ENCODE data around the gene C1QTNF6. TPM values are rescaled to one million over a fixed set of nuclear protein-coding genes. Genes with fewer than 3 reads are reported as not detected.
A peak's percentile ranks its signal among the peaks of the same experiment; 100 is the strongest.

C1QTNF6 gene
- total RNA-seq, 1 donor from 2014 or later = 7.8 TPM

DNA sequence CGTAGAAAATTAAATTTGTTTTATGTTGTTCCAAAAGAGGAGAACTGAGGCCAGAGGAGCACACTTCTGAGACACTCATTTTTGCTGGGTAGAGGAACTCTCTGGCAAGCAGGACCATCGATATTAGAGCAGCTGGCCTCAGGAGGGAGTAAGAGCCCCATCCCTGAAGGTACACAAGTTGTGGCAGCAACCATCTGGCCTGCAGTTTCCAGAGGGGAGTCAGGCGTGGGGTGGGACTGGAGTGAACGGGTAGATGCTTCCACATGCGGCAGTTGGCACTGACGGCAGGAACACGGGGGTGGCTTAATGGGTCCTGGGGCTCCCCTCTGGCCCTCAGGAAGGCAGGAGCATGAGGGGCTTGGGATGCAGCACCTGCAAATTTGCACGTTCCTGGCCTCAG lies 37.4 kb upstream of the C1QTNF6 start:
- ATAC-seq = no peak
- no peak for DNase-seq (ENCODE audit: low spot score)
- intact Hi-C loops (cut with DNase I) = no loop called here

DNA sequence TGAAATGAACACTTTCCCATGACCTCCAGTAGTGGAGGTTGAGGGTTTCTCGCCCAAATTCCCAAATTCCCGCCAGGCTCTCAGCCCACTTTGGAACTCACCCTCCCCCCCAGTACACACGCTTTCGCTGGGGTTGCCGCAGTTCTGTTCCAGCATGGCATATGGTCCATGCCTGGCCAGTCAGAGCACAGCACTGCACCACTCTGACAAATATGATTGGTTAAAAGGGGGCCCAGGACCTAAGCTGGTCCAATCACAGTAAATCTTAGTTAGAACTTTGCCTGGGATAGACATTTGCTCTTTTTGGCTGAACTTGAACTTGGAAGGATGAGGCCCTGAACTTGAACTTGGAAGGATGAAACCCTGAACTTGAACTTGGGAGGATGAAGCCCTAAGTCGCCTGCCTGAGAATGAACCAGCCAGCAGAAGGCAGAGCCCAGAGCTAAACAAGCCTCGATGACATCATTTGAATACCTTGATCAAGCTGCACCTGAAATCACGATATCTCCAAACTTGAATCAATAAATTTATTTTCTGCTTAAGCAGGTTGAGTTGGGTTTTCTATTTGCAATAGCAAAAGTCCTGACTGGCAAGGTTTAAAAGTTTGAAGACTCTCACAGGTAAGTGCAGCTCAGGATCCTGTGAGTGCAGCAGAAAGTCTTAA lies 36.8 kb upstream of the C1QTNF6 start:
- ATAC-seq (no peak), DNase-seq (ENCODE audit: low spot score) (no peak)
- intact Hi-C loops (cut with DNase I) = no loop called here

DNA sequence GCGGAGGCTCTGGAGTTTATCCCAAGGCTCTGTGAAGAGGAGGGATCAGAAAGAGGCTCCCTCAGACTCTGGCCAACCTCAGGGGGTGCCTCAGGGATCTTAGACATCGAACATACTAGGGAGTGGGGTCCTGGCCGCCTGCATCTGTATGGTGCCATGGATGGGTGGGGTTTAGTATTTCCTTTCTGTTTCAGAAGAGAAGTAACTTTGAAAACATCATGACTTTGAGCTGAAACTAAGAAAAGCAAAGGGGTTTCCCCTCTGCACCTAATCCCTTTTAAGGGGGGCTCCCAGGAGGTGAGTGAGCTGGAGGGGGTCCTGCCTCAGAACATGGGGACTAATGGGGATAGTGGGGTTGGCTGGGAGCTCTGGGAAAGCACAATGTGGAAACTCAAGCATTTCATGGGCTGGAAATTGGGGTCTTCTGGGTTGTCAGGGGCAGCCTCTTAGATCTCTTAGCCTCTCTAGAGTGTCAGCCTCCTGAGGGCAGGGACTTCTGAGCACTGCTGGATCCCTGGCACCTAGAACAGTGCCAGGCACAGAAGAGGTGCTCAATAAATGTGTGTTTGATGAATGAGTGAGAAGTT lies 36.0 kb upstream of the C1QTNF6 start:
- intact Hi-C loops (cut with DNase I) = no loop called here
- ATAC-seq (no peak), DNase-seq (ENCODE audit: low spot score) (no peak)

GRCh38 chr22:37222440-37222971 lies 34.5 kb upstream of the C1QTNF6 start:
- DNase-seq (ENCODE audit: low spot score) = no peak
- ATAC-seq = no peak
- intact Hi-C loops (cut with DNase I) = no loop called here

DNA sequence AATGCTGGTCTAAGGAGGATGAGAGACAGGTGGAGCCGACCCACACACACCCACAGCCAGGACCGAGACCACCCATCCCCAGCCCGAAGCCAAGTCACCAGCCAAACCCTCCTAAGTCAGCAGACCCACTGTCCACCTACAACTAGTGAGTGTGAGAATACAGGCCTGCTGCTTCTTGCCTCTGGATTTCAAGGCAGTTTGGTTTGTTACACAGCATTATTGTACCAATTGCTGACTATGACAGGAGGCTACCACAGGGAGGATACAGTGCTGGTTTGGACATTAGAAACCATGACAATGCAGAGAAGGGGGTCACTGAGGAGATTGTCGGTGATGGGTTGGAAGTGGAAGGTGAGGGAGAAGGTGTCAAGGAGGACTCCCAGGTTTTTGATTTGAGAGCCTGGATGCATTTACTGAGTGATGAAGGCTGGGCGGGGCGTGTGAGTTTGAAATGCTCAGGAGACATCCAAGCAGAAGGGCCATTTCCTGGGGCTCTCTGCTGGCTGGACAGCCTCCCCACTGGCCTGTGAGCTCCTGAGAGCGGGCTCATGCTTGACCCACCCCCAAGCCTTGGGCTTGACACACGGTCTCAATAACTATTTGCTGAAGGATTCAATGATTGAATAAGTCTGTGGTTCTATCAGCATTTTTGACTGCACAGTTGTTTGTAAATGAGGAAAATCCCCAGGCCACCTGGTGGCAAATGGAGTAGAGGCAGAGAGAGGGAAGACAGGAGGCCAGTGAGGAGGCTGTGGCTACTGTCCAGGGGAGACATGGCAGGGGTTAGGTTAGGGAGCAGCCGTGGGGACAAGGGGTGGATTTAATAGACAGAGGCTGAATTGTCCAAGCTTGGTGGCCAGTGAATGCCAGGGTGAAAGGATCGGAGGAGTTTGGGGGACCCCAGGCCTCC lies 33.6 kb upstream of the C1QTNF6 start:
- DNase-seq (ENCODE audit: low spot score) = no peak
- no peak for ATAC-seq
- intact Hi-C loops (cut with DNase I) = no loop called here

- intact Hi-C loops (cut with DNase I) = no loop called here
- no peak for ATAC-seq
- no peak for DNase-seq (ENCODE audit: low spot score)
Measured at GRCh38 chr22:37220543-37220981, 32.5 kb upstream of the C1QTNF6 start.

DNA sequence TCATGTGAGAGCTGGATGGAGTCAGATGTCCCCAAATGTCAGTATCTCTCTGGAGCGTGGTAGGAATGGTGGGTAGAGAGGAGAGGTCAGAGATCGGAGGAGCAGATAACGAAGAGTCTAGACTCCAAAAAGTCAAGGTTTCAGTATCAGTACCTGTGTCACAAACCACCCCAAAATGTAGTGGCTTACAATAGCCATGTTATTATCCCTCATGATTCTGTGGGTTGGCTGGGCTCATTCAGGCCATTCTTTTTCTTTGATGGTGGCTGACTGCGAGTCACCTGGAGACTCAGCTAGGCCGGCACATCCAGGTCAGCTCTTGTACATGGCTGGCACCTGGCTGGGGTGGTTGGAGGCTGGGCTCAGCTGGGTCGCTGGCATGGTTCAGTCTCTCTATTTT lies 31.5 kb upstream of the C1QTNF6 start:
- intact Hi-C loops (cut with DNase I) = no loop called here

DNA sequence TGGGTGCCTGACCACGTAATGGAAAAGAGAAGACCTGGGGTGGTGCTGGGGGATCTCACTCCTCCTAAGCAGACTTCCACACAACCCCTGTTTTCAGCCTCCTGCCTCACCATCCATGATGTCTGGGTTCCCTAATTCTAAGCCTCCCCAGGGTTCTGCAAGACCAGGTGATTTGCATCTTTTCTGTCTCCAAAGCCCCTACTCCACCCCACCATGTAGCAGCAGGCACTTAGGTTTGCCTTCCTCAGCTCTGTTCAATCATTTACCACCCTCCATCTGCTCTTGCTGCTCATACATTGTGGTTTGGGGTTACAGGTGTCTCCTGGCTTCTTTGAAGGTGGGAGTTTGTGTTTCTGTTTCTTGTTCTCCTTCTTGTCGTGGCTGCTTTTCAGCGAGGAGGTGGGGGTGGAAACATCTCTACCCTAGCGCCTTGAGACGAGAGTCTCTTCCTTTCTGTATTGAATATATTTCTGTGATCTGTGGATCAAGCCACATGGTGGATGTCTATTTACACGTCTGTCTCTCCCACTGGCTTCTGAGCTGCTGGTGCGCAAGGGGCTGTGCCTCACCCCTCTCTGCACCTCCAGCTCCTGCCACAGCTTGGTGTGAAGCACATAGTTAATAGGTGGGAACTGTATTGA lies 30.8 kb upstream of the C1QTNF6 start:
- DNase-seq (ENCODE audit: low spot score) = no peak
- no peak for ATAC-seq
- intact Hi-C loops (cut with DNase I) = no loop called here

More for the DNA sequence above, 31.5 kb upstream of the C1QTNF6 start:
- ATAC-seq = no peak
- no peak for DNase-seq (ENCODE audit: low spot score)

- intact Hi-C loops (cut with DNase I) = no loop called here
Measured at GRCh38 chr22:37218399-37218770, 30.3 kb upstream of the C1QTNF6 start.

GRCh38 chr22:37215890-37216289 lies 27.8 kb upstream of the C1QTNF6 start:
- DNase-seq (ENCODE audit: low spot score) (no peak), ATAC-seq (no peak)
- intact Hi-C loops (cut with DNase I) = no loop called here

More at GRCh38 chr22:37218399-37218770, 30.3 kb upstream of the C1QTNF6 start:
- DNase-seq (ENCODE audit: low spot score) = no peak
- ATAC-seq = no peak

DNA sequence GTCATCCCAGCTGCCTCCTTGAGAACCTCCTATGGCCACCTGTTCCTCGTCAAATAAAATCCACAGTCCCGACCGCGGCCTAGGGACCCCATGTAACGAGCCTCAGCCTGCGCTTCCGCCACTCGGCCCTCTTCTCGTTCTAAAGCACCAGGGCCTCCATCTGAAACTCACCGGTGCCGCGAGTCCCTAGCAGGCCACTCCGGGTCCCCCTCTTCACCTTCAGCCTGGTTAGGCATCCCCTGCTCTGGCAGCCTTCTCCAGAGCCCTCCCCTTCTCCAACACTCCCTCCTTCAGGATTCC lies 26.6 kb upstream of the C1QTNF6 start:
- DNase-seq (ENCODE audit: low spot score) (no peak), ATAC-seq (no peak)
- intact Hi-C loops (cut with DNase I) = no loop called here

DNA sequence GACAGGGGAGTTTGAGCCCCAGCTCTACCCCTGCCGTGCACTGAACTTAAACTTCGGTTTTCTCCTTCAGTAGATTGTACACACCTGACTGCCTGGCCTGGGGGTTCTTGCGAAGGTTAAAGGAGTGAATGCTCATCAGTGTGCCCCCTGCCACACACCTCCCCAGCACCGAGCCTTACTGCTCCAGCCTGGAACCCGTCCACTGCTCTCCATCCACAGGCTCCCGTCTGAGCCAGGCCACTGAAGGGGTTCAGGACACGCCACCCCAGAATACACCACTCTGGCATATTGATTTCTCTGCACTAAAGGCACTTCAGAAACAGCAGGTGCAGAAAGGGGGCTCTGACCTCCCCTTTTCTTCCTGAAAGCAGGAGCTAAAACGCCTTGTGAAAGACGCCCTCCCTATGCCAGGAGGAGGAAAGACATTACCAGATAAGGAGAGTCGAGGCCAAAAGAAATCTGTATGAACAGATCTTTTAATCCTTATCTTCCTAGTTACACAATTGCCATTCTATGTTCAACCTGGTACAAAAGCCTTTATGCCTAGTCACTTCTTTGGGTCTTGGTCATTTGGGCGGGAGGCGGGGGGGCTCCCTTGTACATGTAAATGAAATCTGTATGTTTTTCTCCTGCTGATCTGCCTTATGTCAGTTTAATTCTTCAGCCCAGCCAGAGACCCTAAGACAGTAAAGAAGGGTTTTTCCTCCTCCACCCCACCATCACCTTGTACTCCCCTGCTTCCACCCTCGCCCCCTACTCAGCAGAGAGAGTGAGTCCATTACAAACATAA lies 26.1 kb upstream of the C1QTNF6 start:
- intact Hi-C loops (cut with DNase I) = no loop called here
- ATAC-seq (no peak), DNase-seq (ENCODE audit: low spot score) (no peak)

DNA sequence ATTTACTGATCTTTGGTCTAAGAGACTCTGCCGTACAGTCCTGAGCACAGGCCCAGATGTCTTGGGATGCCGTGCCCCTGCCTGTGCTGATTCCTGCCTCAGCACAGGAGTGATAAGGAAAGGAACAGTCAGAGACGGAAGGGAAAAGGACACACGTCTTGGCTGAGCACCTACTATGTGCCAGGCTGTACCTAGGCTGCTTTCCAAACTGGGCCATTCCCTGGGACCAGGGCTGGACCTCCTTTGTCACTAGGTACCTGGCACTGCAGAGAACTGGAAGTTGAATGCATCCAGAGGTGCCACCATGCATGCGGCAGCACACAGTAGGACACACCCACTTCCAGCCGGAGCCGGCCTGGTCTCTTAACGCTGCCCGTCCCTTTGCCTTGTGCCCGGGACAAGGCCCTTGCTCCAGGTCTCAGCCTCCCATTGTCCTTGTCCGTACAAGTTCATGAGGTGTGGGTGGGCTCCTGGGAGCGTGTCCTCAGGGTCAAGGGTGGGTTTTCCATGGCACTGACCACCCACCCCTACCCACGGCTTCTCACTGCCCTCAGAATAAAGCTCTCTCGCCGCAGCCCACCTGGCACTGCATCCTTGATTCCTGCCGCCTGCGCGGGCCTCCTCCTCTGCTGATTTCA lies 25.3 kb upstream of the C1QTNF6 start:
- DNase-seq (ENCODE audit: low spot score) = no peak
- no peak for ATAC-seq

GRCh38 chr22:37212174-37212906 lies 24.3 kb upstream of the C1QTNF6 start, which contains the start of gene SSTR3:
TSS of gene SSTR3 (minus strand) at chr22:37212477. CDS start at chr22:37207803, 4,674 bp downstream.
- DNase-seq (ENCODE audit: low spot score) = peak; percentile 9
- intact Hi-C loops (cut with DNase I) = no loop called here
- ATAC-seq = peak; percentile 32

More for the DNA sequence above, 25.3 kb upstream of the C1QTNF6 start:
- intact Hi-C loops (cut with DNase I) = no loop called here

GRCh38 chr22:37211866-37212173 lies 23.8 kb upstream of the C1QTNF6 start:
- DNase-seq (ENCODE audit: low spot score) (peak; percentile 42), ATAC-seq (no peak)
- intact Hi-C loops (cut with DNase I) = no loop called here

GRCh38 chr22:37211075-37211865 lies 23.2 kb upstream of the C1QTNF6 start:
- no peak for ATAC-seq
- intact Hi-C loops (cut with DNase I) = no loop called here
- peak; percentile 49 for DNase-seq (ENCODE audit: low spot score)

Measured in sciatic nerve (tissue), 2 donors.